Effector memory CD8-positive, alpha-beta T cell (primary cell): Measurements from ENCODE around the gene KLHDC4.
"Not testable (repeated sequence)": the region's sequence is repeated elsewhere in the genome, so short reads cannot be mapped to it uniquely, and the experiment has no call there.

Source experiments
- ATAC-seq: fragments of 150-1000 bp; cut with Tn5 transposase; replicated peaks from 2 replicates; pipeline ENCODE4 v1.10.0; 2021; ENCODE audit warnings: mild to moderate bottlenecking, moderate library complexity
- DNase-seq, 3 experiments: peaks; one replicate each; pipeline ENCODE4 v3.0.0; 2021
- H3K27ac Mint-ChIP-seq, 2 donors: one replicate each; pipeline ENCODE4 v1.8.0; 2022; ENCODE audit warnings: mild to moderate bottlenecking in 2 of 2, mixed read lengths in 2 of 2, moderate library complexity in 2 of 2
- H3K27me3 Mint-ChIP-seq, 2 donors: one replicate each; pipeline ENCODE4 v1.8.0; 2022; ENCODE audit warnings: mixed read lengths in 2 of 2
- H3K36me3 Mint-ChIP-seq: one replicate; pipeline ENCODE4 v1.8.0; 2022; ENCODE audit warnings: mild to moderate bottlenecking, moderate library complexity, mixed read lengths; ENCODE audit not compliant: insufficient read depth
- H3K4me1 Mint-ChIP-seq, 2 donors: one replicate each; pipeline ENCODE4 v1.8.0; 2022; ENCODE audit warnings: low read depth in 2 of 2, mixed read lengths in 2 of 2
- H3K4me3 Mint-ChIP-seq, 2 donors: one replicate each; pipeline ENCODE4 v1.8.0; 2022; ENCODE audit warnings: mild to moderate bottlenecking in 2 of 2, mixed read lengths in 2 of 2, moderate library complexity in 2 of 2
- H3K9me3 Mint-ChIP-seq, 2 donors: one replicate each; pipeline ENCODE4 v1.8.0; 2022; ENCODE audit warnings: mixed read lengths in 2 of 2

KLHDC4 gene

GRCh38 chr16:87778830-87779579 lies 13.2 kb upstream of the KLHDC4 start:
- Mint-ChIP-seq H3K36me3 (peaks cover 17% of the 10 kb centered on the region), H3K4me3 (peak overlapping the region; percentile 52 to 66), H3K27ac (peak overlapping the region; percentile 88 to 89), H3K9me3 (no peaks in the 10 kb centered on the region), H3K4me1 (peaks cover 24 to 29% of the 10 kb centered on the region in 2 donors), H3K27me3 (no peaks in the 10 kb centered on the region)
- peak; percentile 88 for ATAC-seq
- DNase-seq: peak; percentile 93 to 95 (median 94)

- no peaks in the 10 kb centered on the region for H3K27me3 Mint-ChIP-seq
- peak overlapping the region in 1 of 2 donors; percentile 88 for H3K27ac Mint-ChIP-seq
- H3K36me3 Mint-ChIP-seq: peaks cover 17% of the 10 kb centered on the region
- DNase-seq (no peak), ATAC-seq (no peak)
- peak overlapping the region; percentile 52 to 66 for H3K4me3 Mint-ChIP-seq
- peaks cover 24 to 29% of the 10 kb centered on the region in 2 donors for H3K4me1 Mint-ChIP-seq
- H3K9me3 Mint-ChIP-seq: no peaks in the 10 kb centered on the region
Measured at GRCh38 chr16:87778476-87778829, 12.7 kb upstream of the KLHDC4 start.

GRCh38 chr16:87773836-87774235 lies 8.1 kb upstream of the KLHDC4 start:
- not testable (repeated sequence) for DNase-seq, H3K36me3 Mint-ChIP-seq, H3K27ac Mint-ChIP-seq, H3K4me3 Mint-ChIP-seq, H3K9me3 Mint-ChIP-seq, H3K27me3 Mint-ChIP-seq, ATAC-seq
- H3K4me1 Mint-ChIP-seq: peaks cover 11 to 12% of the 10 kb centered on the region in 2 donors

GRCh38 chr16:87767456-87767855 lies 1.7 kb upstream of the KLHDC4 start:
- DNase-seq, ATAC-seq, H3K27ac Mint-ChIP-seq, H3K27me3 Mint-ChIP-seq, H3K9me3 Mint-ChIP-seq: not testable (repeated sequence)
- Mint-ChIP-seq H3K4me3 (peak overlapping the region in 1 of 2 donors; percentile 95), H3K4me1 (peaks cover 33% of the 10 kb centered on the region in 2 donors), H3K36me3 (peaks cover 42% of the 10 kb centered on the region)

- peaks cover 41 to 43% of the 10 kb centered on the region in 2 donors for H3K4me1 Mint-ChIP-seq
- no peak for DNase-seq
- peak overlapping the region; percentile 96 to 99 for H3K27ac Mint-ChIP-seq
Measured at GRCh38 chr16:87766485-87766797, 655 bp upstream of the KLHDC4 start.

GRCh38 chr16:87765473-87765775 lies 362 bp downstream of the KLHDC4 start:
- H3K4me3 Mint-ChIP-seq: peak overlapping the region; percentile 95 to 97
- H3K27ac Mint-ChIP-seq: peak overlapping the region; percentile 96 to 99
- no peaks in the 10 kb centered on the region for H3K9me3 Mint-ChIP-seq
- DNase-seq (peak in 1 of 3 experiments; percentile 69), ATAC-seq (no peak)
- H3K36me3 Mint-ChIP-seq: peaks cover 59% of the 10 kb centered on the region
- no peaks in the 10 kb centered on the region for H3K27me3 Mint-ChIP-seq
- H3K4me1 Mint-ChIP-seq: peaks cover 41 to 46% of the 10 kb centered on the region in 2 donors

More at GRCh38 chr16:87766485-87766797, 655 bp upstream of the KLHDC4 start:
- H3K36me3 Mint-ChIP-seq: peaks cover 51% of the 10 kb centered on the region
- H3K4me3 Mint-ChIP-seq: peak overlapping the region; percentile 95 to 97
- H3K27me3 Mint-ChIP-seq: no peaks in the 10 kb centered on the region
- no peaks in the 10 kb centered on the region for H3K9me3 Mint-ChIP-seq
- ATAC-seq: no peak

GRCh38 chr16:87764600-87765472 lies 950 bp downstream of the KLHDC4 start:
- peak; percentile 61 to 71 (median 69) for DNase-seq

GRCh38 chr16:87762620-87763019 lies 3.2 kb downstream of the KLHDC4 start:
- no peaks in the 10 kb centered on the region for H3K9me3 Mint-ChIP-seq
- H3K4me3 Mint-ChIP-seq: peak overlapping the region; percentile 95 to 97
- no peaks in the 10 kb centered on the region for H3K27me3 Mint-ChIP-seq
- ATAC-seq (no peak), DNase-seq (no peak)
- H3K27ac Mint-ChIP-seq: peak overlapping the region; percentile 96 to 99
- H3K36me3 Mint-ChIP-seq: peaks cover 86% of the 10 kb centered on the region
- peaks cover 36 to 43% of the 10 kb centered on the region in 2 donors for H3K4me1 Mint-ChIP-seq

More at GRCh38 chr16:87764600-87765472, 950 bp downstream of the KLHDC4 start:
- Mint-ChIP-seq H3K4me3 (peak overlapping the region; percentile 95 to 97), H3K27me3 (no peaks in the 10 kb centered on the region), H3K36me3 (peaks cover 63% of the 10 kb centered on the region), H3K9me3 (no peaks in the 10 kb centered on the region), H3K27ac (peak overlapping the region; percentile 96 to 99), H3K4me1 (peaks cover 41 to 46% of the 10 kb centered on the region in 2 donors)
- ATAC-seq: peak; percentile 70

GRCh38 chr16:87762071-87762571 lies 3.7 kb downstream of the KLHDC4 start:
- H3K27me3 Mint-ChIP-seq: no peaks in the 10 kb centered on the region
- H3K36me3 Mint-ChIP-seq: peaks cover 90% of the 10 kb centered on the region
- H3K9me3 Mint-ChIP-seq: no peaks in the 10 kb centered on the region
- peak; percentile 57 for ATAC-seq
- peak; percentile 60 to 76 (median 65) for DNase-seq
- peaks cover 36 to 43% of the 10 kb centered on the region in 2 donors for H3K4me1 Mint-ChIP-seq
- H3K4me3 Mint-ChIP-seq: peak overlapping the region; percentile 95 to 97
- peak overlapping the region; percentile 96 to 99 for H3K27ac Mint-ChIP-seq

GRCh38 chr16:87761060-87761459 lies 4.7 kb downstream of the KLHDC4 start:
- ATAC-seq (no peak), DNase-seq (no peak)
- Mint-ChIP-seq H3K36me3 (peaks cover 96% of the 10 kb centered on the region), H3K4me1 (peaks cover 35 to 42% of the 10 kb centered on the region in 2 donors), H3K27me3 (no peaks in the 10 kb centered on the region), H3K27ac (peak overlapping the region; percentile 75 to 99), H3K9me3 (no peaks in the 10 kb centered on the region), H3K4me3 (peak overlapping the region; percentile 95 to 97)

GRCh38 chr16:87757841-87758426 lies 7.9 kb downstream of the KLHDC4 start:
- H3K9me3 Mint-ChIP-seq: no peaks in the 10 kb centered on the region
- H3K27ac Mint-ChIP-seq: peak overlapping the region in 1 of 2 donors; percentile 13
- no peak overlapping the region for H3K4me3 Mint-ChIP-seq
- peaks cover 32 to 33% of the 10 kb centered on the region in 2 donors for H3K4me1 Mint-ChIP-seq
- peaks cover 98% of the 10 kb centered on the region for H3K36me3 Mint-ChIP-seq
- no peaks in the 10 kb centered on the region for H3K27me3 Mint-ChIP-seq
- DNase-seq (no peak), ATAC-seq (no peak)

- peak; percentile 20 to 25 (median 21) for DNase-seq
- peak overlapping the region; percentile 88 to 91 for H3K27ac Mint-ChIP-seq
Measured at GRCh38 chr16:87754535-87754934, 11.3 kb downstream of the KLHDC4 start.

More at GRCh38 chr16:87754535-87754934, 11.3 kb downstream of the KLHDC4 start:
- H3K27me3 Mint-ChIP-seq: no peaks in the 10 kb centered on the region
- H3K4me3 Mint-ChIP-seq: peak overlapping the region; percentile 64 to 75
- H3K9me3 Mint-ChIP-seq: no peaks in the 10 kb centered on the region
- H3K4me1 Mint-ChIP-seq: peaks cover 22 to 28% of the 10 kb centered on the region in 2 donors
- peak; percentile 95 for ATAC-seq
- H3K36me3 Mint-ChIP-seq: peaks cover 100% of the 10 kb centered on the region
